Natural killer cell (primary cell): Measurements from ENCODE around the gene GNAI3. TPM values are rescaled to one million over a fixed set of nuclear protein-coding genes. Genes with fewer than 3 reads are reported as not detected.

Source experiments
- ATAC-seq, 3 donors: fragments of 150-1000 bp in 2 of 3; fragments of 200-7000 bp in 1 of 3; cut with Tn5 transposase; 1 replicate in 1 of 3; 2 replicates in 2 of 3; pipeline ENCODE4 v1.10.0; 2021; ENCODE audit warnings: mild to moderate bottlenecking in 2 of 3, moderate library complexity in 2 of 3
- DNase-seq, 2 donors: peaks; one replicate each; pipeline versions ENCODE4 v3.0.0 to v3.0.0-alpha.2; 2013 to 2021; ENCODE audit warnings: mixed read lengths in 1 of 2
- H3K27ac ChIP-seq: one replicate; pipeline ENCODE4 v1.5.1; 2013; ENCODE audit warnings: mild to moderate bottlenecking, low read length
- H3K27me3 ChIP-seq: one replicate; pipeline ENCODE4 v1.6.1; 2013; ENCODE audit warnings: low read length; ENCODE audit not compliant: control insufficient read depth, insufficient read depth
- H3K36me3 ChIP-seq: one replicate; pipeline ENCODE4 v1.6.1; 2013; ENCODE audit warnings: low read length; ENCODE audit not compliant: control insufficient read depth, insufficient read depth
- H3K4me1 ChIP-seq: one replicate; pipeline ENCODE4 v1.6.1; 2013; ENCODE audit warnings: low read length; ENCODE audit not compliant: control insufficient read depth, insufficient read depth
- H3K4me3 ChIP-seq: one replicate; pipeline ENCODE4 v1.5.1; 2013; ENCODE audit warnings: low read length
- H3K9me3 ChIP-seq: one replicate; pipeline ENCODE4 v1.6.1; 2013; ENCODE audit warnings: low read length; ENCODE audit not compliant: control insufficient read depth, insufficient read depth
- H3K27ac Mint-ChIP-seq, 2 donors: one replicate each; pipeline ENCODE4 v1.8.0; 2022; ENCODE audit warnings: mild to moderate bottlenecking in 2 of 2, mixed read lengths in 2 of 2, moderate library complexity in 1 of 2
- H3K27me3 Mint-ChIP-seq, 2 donors: one replicate each; pipeline ENCODE4 v1.8.0; 2022; ENCODE audit warnings: low read depth in 2 of 2, mixed read lengths in 2 of 2
- H3K36me3 Mint-ChIP-seq: one replicate; pipeline ENCODE4 v1.8.0; 2022; ENCODE audit warnings: mixed read lengths
- H3K4me1 Mint-ChIP-seq, 2 donors: one replicate each; pipeline ENCODE4 v1.8.0; 2022; ENCODE audit warnings: mixed read lengths in 2 of 2
- H3K4me3 Mint-ChIP-seq: one replicate; pipeline ENCODE4 v1.8.0; 2022; ENCODE audit warnings: mild to moderate bottlenecking, moderate library complexity, mixed read lengths
- H3K9me3 Mint-ChIP-seq, 2 donors: one replicate each; pipeline ENCODE4 v1.8.0; 2022; ENCODE audit warnings: mixed read lengths in 2 of 2
- CTCF ChIP-seq: fragments of 200-600 bp; IDR thresholded peaks from one replicate; pipeline ENCODE4 v1.8.0; 2022; ENCODE audit warnings: antibody characterized with exemption
- WGBS: methylation state at CpG from one replicate; pipeline ENCODE4 v1.1.7; 2013; ENCODE audit warnings: missing lambda C conversion rate; ENCODE audit not compliant: insufficient coverage; 5-methylcytosine and 5-hydroxymethylcytosine counted together
- intact Hi-C: fragments of 100-400 bp; cut with micrococcal nuclease; formaldehyde crosslinking; loops from one replicate; pipeline ENCODE4 v1.14.2; 2022
- total RNA-seq, 4 donors: library from RNA; stranded (reverse); fragments of 120-200 nt in 1 of 4; gene quantifications; one replicate each; pipeline versions ENCODE4 v1.2.3 to v1.2.4, GENCODE V29; 2013 to 2022

Gene GNAI3
- total RNA-seq, 3 donors from 2014 or later (not counting 1 experiment from before 2014, with no cell fraction given) = 6.1 to 7.6 (median 6.9) TPM

- H3K4me3 ChIP-seq = no peak overlapping the region
- intact Hi-C loops = no loop called here
- H3K27me3 Mint-ChIP-seq = no peaks in the 10 kb centered on the region
Measured at GRCh38 chr1:109623601-109624161, 75.3 kb downstream of the GNAI3 start.

DNA sequence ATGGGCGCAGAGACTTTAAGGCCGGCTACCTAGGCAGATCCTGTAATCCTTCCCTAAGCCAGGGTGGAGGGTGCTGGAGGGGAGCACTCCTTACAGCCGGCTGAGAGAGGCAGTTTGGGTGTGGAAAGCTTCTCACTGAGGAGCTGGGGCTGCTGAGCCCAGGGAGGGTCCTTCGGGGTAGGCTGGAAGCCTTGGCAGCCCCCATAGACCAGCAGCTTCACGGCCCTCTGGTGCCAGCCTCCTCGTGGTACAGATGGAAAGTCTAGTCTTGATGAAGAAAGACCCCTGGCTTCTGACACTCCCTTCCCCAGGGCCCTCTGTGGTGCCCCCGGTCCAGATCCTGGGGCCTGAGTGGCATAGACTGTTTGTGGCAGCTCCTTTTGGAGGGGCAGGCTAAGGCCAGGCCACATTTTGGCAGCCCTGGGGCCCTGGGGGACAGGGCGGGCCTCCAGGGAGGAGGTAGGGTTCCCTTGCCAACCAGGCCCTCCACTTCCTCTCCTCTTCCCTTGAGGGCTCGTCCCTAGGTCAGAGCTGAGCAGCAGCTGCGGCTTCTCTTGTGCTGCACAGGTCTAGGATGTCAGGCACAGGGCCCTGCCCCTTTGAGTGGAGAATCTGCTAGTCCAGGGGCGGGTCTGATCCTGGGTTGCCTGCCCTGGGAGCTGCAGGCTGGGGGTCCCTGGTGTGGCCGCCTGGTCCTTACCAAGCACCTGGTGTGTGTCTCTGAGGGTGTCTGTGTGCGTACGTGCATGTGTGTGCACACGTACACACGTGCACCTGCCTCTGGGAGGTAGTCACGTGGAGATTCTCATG, 76.0 kb downstream of the GNAI3 start:
- Histone ChIP-seq H3K4me3 (no peak overlapping the region), H3K4me1 (peaks cover 50% of the 10 kb centered on the region), H3K36me3 (peaks cover 36% of the 10 kb centered on the region), H3K27me3 (no peaks in the 10 kb centered on the region), H3K9me3 (no peaks in the 10 kb centered on the region), H3K27ac (peak overlapping the region; percentile 49)
- ATAC-seq = no peak
- Mint-ChIP-seq H3K4me1 (peaks cover 33 to 57% of the 10 kb centered on the region in 2 donors), H3K9me3 (no peaks in the 10 kb centered on the region), H3K27me3 (no peaks in the 10 kb centered on the region), H3K36me3 (no peaks in the 10 kb centered on the region), H3K27ac (peak overlapping the region; percentile 56 to 65), H3K4me3 (no peak overlapping the region)
- DNase-seq = peak in 1 of 2 donors; percentile 25
- no peak for TF ChIP-seq CTCF
- intact Hi-C loops = no loop called here
- WGBS = 53% methylated on average over 17 of the region's 17 CpGs

More at GRCh38 chr1:109623601-109624161, 75.3 kb downstream of the GNAI3 start:
- Mint-ChIP-seq H3K9me3 (no peaks in the 10 kb centered on the region), H3K4me3 (peak overlapping the region; percentile 25), H3K36me3 (no peaks in the 10 kb centered on the region), H3K4me1 (peaks cover 39 to 65% of the 10 kb centered on the region in 2 donors), H3K27ac (peak overlapping the region; percentile 56 to 65)
- Histone ChIP-seq H3K4me1 (peaks cover 57% of the 10 kb centered on the region), H3K27ac (no peak overlapping the region), H3K36me3 (peaks cover 29% of the 10 kb centered on the region), H3K9me3 (no peaks in the 10 kb centered on the region), H3K27me3 (no peaks in the 10 kb centered on the region)
- TF ChIP-seq CTCF = no peak
- peak in 1 of 2 donors; percentile 12 for DNase-seq
- WGBS = 58% methylated on average over 11 of the region's 11 CpGs
- no peak for ATAC-seq

DNA sequence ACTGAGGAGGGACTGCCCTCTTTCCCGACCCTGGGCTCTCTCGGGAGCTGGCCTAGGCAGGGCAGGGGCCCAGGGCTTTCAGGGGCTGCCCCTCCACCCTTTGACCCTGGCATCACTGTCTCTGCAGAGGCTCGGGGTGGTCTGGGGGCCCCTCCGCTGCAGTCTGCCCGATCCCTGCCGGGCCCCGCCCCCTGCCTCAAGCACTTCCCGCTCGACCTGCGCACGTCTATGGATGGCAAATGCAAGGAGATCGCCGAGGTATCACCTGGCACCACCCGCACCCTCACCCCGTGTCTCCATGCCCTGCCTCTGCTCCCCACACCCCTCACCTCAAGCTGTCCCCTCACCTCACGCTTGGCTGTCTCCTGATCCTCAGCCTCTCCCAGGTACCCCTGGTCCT, 76.8 kb downstream of the GNAI3 start:
- intact Hi-C loops = no loop called here
- DNase-seq = peak in 1 of 2 donors; percentile 3
- ATAC-seq = no peak
- Histone ChIP-seq H3K27me3 (no peaks in the 10 kb centered on the region), H3K27ac (no peak overlapping the region), H3K4me3 (no peak overlapping the region), H3K4me1 (peaks cover 45% of the 10 kb centered on the region), H3K9me3 (no peaks in the 10 kb centered on the region), H3K36me3 (peaks cover 43% of the 10 kb centered on the region)
- peaks cover 25 to 50% of the 10 kb centered on the region in 2 donors for H3K4me1 Mint-ChIP-seq
- no peak overlapping the region for H3K4me3 Mint-ChIP-seq
- WGBS = 95% methylated on average over 16 of the region's 16 CpGs
- TF ChIP-seq CTCF = no peak
- no peaks in the 10 kb centered on the region for H3K9me3 Mint-ChIP-seq
- peak overlapping the region; percentile 21 to 42 for H3K27ac Mint-ChIP-seq
- no peaks in the 10 kb centered on the region for H3K27me3 Mint-ChIP-seq
- no peaks in the 10 kb centered on the region for H3K36me3 Mint-ChIP-seq
